HepG2 (cell line): ENCODE measurements around the gene SH3BP2. TPM values are rescaled to one million over a fixed set of nuclear protein-coding genes. Genes with fewer than 3 reads are reported as not detected.
A peak's percentile ranks its signal among the peaks of the same experiment; 100 is the strongest.

Source experiments
- ATF4 ChIP-seq, 2 experiments: fragments of 450-650 bp in 1 of 2; sonication (generic) in 1 of 2; formaldehyde crosslinking; IDR thresholded peaks; 2 replicates each; pipeline versions ENCODE4 v1.5.0 to v1.8.0; 2020 to 2022; ENCODE audit warnings: mild to moderate bottlenecking in 1 of 2, missing genetic modification reagents in 1 of 2
- CAMTA2 ChIP-seq: sonication (generic); formaldehyde crosslinking; IDR thresholded peaks from 2 replicates; pipeline ENCODE4 v1.4.0; 2020; ENCODE audit warnings: mild to moderate bottlenecking, missing genetic modification reagents, borderline replicate concordance
- CHCHD3 ChIP-seq: sonication (generic); formaldehyde crosslinking; IDR thresholded peaks from 2 replicates; pipeline ENCODE4 v1.8.0; 2022; ENCODE audit warnings: mild to moderate bottlenecking, missing genetic modification reagents, moderate library complexity
- HMGXB4 ChIP-seq, 2 experiments: sonication (generic) in 1 of 2; formaldehyde crosslinking in 1 of 2; IDR thresholded peaks; 2 replicates each; pipeline versions ENCODE4 v1.4.0 to v1.6.1; 2018 to 2020; ENCODE audit warnings: missing genetic modification reagents in 2 of 2, borderline replicate concordance in 1 of 2, low read depth in 1 of 2, mild to moderate bottlenecking in 1 of 2, missing biosample characterization in 1 of 2
- ISX ChIP-seq: sonication (generic); formaldehyde crosslinking; conservative IDR thresholded peaks from 2 replicates; pipeline ENCODE4 v1.5.0; 2020; ENCODE audit warnings: missing genetic modification reagents
- KDM6A ChIP-seq: IDR thresholded peaks from 2 replicates; pipeline ENCODE4 v1.6.1; 2016; ENCODE audit warnings: low read depth
- MED1 ChIP-seq: sonication (generic); formaldehyde crosslinking; IDR thresholded peaks from 2 replicates; pipeline ENCODE4 v1.4.0; 2020; ENCODE audit warnings: missing genetic modification reagents
- MLX ChIP-seq: IDR thresholded peaks from 2 replicates; pipeline ENCODE4 v1.6.1; 2016
- REXO4 ChIP-seq: sonication (generic); formaldehyde crosslinking; IDR thresholded peaks from 2 replicates; pipeline ENCODE4 v1.8.0; 2022; ENCODE audit warnings: missing genetic modification reagents, mild to moderate bottlenecking, borderline replicate concordance
- YEATS2 ChIP-seq: sonication (generic); formaldehyde crosslinking; IDR thresholded peaks from 2 replicates; pipeline ENCODE4 v1.4.0; 2020; ENCODE audit warnings: missing genetic modification reagents, borderline replicate concordance
- ZBED4 ChIP-seq: sonication (generic); formaldehyde crosslinking; IDR thresholded peaks from 2 replicates; pipeline ENCODE4 v1.4.0; 2020; ENCODE audit warnings: missing genetic modification reagents, borderline replicate concordance
- ZC3H13 ChIP-seq: sonication (generic); formaldehyde crosslinking; IDR thresholded peaks from 2 replicates; pipeline ENCODE4 v1.8.1; 2023; ENCODE audit warnings: mild to moderate bottlenecking, missing genetic modification reagents, moderate library complexity
- ZFX ChIP-seq: sonication (generic); formaldehyde crosslinking; IDR thresholded peaks from 2 replicates; pipeline ENCODE4 v1.4.0; 2020; ENCODE audit warnings: mild to moderate bottlenecking, low read depth, missing genetic modification reagents, moderate library complexity
- ZNF180 ChIP-seq: sonication (generic); formaldehyde crosslinking; IDR thresholded peaks from 2 replicates; pipeline ENCODE4 v1.4.0; 2020; ENCODE audit warnings: low read depth, missing genetic modification reagents, borderline replicate concordance
- ZNF275 ChIP-seq: sonication (generic); formaldehyde crosslinking; IDR thresholded peaks from 2 replicates; pipeline ENCODE4 v1.8.0; 2022; ENCODE audit warnings: missing genetic modification reagents, mild to moderate bottlenecking, inconsistent platforms, borderline replicate concordance
- ZNF580 ChIP-seq: IDR thresholded peaks from 2 replicates; pipeline ENCODE4 v1.6.1; 2016; ENCODE audit warnings: low read depth, borderline replicate concordance
- ZNF670 ChIP-seq: sonication (generic); formaldehyde crosslinking; IDR thresholded peaks from 2 replicates; pipeline ENCODE4 v1.8.0; 2022; ENCODE audit warnings: mild to moderate bottlenecking, missing genetic modification reagents, borderline replicate concordance
- ZZZ3 ChIP-seq: sonication (generic); formaldehyde crosslinking; IDR thresholded peaks from 2 replicates; pipeline ENCODE4 v1.4.0; 2020; ENCODE audit warnings: missing genetic modification reagents, mild to moderate bottlenecking, borderline replicate concordance
- polyA plus RNA-seq, 8 experiments: library from polyadenylated mRNA; depleted of rRNA in 3 of 8; stranded (reverse) in 7 of 8; unstranded in 1 of 8; fragments of >200 nt; fragmentation: Illumina TruSeq in 4 of 8; extraction: Trizol in 4 of 8; gene quantifications; 2 replicates each; pipeline versions ENCODE4 v1.2.1 to v1.2.3, GENCODE V29; 2011 to 2016; ENCODE audit warnings: low read depth in 4 of 8, missing spikeins in 1 of 8, mixed read lengths in 1 of 8; ENCODE audit not compliant: insufficient read depth in 1 of 8
- total RNA-seq, 5 experiments: library from RNA; depleted of rRNA; stranded (reverse); fragments of >200 nt; fragmentation: Illumina TruSeq; extraction: Trizol; gene quantifications; 2 replicates each; pipeline ENCODE4 v1.2.3, GENCODE V29; 2016; ENCODE audit warnings: low read depth in 1 of 5

SH3BP2 gene
- total and polyA plus RNA-seq, 2 of the 13 experiments (the other 11 are each of a cell fraction or from before 2014, with no cell fraction given): 16.9 to 34.5 TPM

GRCh38 chr4:2793586-2794485, 951 bp downstream of the SH3BP2 start (continued):
- TF ChIP-seq HMGXB4 (CRISPR knock-in tag; IDR thresholded peaks at IDR 0.05; ENCODE audit: borderline replicate concordance in 1 of 2, low read depth in 1 of 2) (no peak), MED1 (CRISPR knock-in tag) (peak; percentile 58), ZNF275 (CRISPR knock-in tag) (no peak), ZBED4 (CRISPR knock-in tag) (peak; percentile 40; the same call in 1 of the 2 replicates), YEATS2 (CRISPR knock-in tag) (no peak; the same call in 1 of the 2 replicates), CAMTA2 (no peak), ZNF580 (CRISPR knock-in tag) (0 out of 2 replicates have a peak, but pooled peaks have one; percentile 18), KDM6A (CRISPR knock-in tag) (no peak), ZNF670 (no peak), MLX (CRISPR knock-in tag) (no peak), ZZZ3 (CRISPR knock-in tag) (no peak), CHCHD3 (CRISPR knock-in tag) (no peak), ZC3H13 (CRISPR knock-in tag) (no peak), ISX (CRISPR knock-in tag) (no peak), ATF4 (CRISPR knock-in tag; IDR thresholded peaks at IDR 0.05) (peak in 1 of 2 experiments; percentile 99; a peak in 2 of 4 replicates), REXO4 (CRISPR knock-in tag) (no peak), ZNF180 (CRISPR knock-in tag) (0 out of 2 replicates have a peak, but pooled peaks have one; percentile 28), ZFX (CRISPR knock-in tag) (peak; percentile 69)
